Measurements from ENCODE around the gene TGIF2.

- no peak for TF ChIP-seq ZNF394 (tag by site-specific recombination; IDR thresholded peaks at IDR 0.05; ENCODE audit: borderline replicate concordance)
- TF ChIP-seq ZNF501 (tag by site-specific recombination; IDR thresholded peaks at IDR 0.05): no peak
- TF ChIP-seq, protein P1, sequence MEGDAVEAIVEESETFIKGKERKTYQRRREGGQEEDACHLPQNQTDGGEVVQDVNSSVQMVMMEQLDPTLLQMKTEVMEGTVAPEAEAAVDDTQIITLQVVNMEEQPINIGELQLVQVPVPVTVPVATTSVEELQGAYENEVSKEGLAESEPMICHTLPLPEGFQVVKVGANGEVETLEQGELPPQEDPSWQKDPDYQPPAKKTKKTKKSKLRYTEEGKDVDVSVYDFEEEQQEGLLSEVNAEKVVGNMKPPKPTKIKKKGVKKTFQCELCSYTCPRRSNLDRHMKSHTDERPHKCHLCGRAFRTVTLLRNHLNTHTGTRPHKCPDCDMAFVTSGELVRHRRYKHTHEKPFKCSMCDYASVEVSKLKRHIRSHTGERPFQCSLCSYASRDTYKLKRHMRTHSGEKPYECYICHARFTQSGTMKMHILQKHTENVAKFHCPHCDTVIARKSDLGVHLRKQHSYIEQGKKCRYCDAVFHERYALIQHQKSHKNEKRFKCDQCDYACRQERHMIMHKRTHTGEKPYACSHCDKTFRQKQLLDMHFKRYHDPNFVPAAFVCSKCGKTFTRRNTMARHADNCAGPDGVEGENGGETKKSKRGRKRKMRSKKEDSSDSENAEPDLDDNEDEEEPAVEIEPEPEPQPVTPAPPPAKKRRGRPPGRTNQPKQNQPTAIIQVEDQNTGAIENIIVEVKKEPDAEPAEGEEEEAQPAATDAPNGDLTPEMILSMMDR (tag by site-specific recombination; IDR thresholded peaks at IDR 0.05): no peak
- TF ChIP-seq, protein P2, sequence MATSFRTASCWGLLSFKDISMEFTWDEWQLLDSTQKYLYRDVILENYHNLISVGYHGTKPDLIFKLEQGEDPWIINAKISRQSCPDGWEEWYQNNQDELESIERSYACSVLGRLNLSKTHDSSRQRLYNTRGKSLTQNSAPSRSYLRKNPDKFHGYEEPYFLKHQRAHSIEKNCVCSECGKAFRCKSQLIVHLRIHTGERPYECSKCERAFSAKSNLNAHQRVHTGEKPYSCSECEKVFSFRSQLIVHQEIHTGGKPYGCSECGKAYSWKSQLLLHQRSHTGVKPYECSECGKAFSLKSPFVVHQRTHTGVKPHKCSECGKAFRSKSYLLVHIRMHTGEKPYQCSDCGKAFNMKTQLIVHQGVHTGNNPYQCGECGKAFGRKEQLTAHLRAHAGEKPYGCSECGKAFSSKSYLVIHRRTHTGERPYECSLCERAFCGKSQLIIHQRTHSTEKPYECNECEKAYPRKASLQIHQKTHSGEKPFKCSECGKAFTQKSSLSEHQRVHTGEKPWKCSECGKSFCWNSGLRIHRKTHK (tag by site-specific recombination; IDR thresholded peaks at IDR 0.05): no peak
Observed at GRCh38 chr20:36582821-36583220, 9.4 kb downstream of the TGIF2 start.
